ENCODE measurements around the gene FBXO45.
A peak's percentile ranks its signal among the peaks of the same experiment; 100 is the strongest.
"Not testable (repeated sequence)": the region's sequence is repeated elsewhere in the genome, so short reads cannot be mapped to it uniquely, and the experiment has no call there.

FBXO45 gene

DNA sequence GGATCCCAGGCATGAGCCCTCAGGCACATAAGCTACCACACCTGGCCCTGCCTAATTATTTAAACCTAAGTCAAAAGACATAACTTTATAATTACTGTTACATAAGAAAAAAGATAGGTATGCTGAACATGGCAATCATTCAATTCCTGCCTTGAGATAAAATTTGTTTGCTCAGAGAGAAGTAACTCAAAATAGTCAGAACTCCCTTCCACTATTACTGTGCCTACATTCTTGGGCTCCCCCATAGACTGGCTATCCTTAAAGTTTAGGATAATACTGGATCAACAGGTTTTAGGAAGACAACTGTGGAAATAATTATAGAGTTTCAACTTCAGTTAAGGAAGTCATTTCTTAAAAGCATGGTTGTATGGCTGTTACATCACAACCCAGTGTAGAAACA is 10.0 kb upstream of the FBXO45 start:
- no peak for DNase-seq

- no peak for DNase-seq
These were observed 8.6 kb upstream of the FBXO45 start for GRCh38 chr3:196559826-196560225.

GRCh38 chr3:196563721-196564225 is 4.7 kb upstream of the FBXO45 start:
- no peak for DNase-seq

DNA sequence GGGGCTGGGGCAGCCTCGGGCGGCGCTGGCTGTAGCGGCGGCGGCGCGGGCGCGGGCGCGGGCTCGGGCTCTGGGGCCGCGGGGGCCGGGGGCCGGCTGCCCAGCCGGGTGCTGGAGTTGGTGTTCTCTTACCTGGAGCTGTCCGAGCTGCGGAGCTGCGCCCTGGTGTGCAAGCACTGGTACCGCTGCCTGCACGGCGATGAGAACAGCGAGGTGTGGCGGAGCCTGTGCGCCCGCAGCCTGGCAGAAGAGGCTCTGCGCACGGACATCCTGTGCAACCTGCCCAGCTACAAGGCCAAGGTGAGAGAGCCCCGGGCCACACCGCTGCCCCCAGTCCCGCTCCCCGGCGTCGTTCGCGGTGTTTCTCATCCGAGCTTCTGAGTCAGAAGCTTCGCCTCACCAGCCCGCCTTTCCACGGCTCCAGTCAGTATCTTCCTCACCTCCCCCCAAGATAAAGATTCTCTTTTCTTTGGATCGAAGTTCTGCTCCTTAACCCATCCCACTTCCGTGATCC is 600 bp downstream of the FBXO45 start:
- DNase-seq = peak in 1 of 3 experiments; percentile 78

DNA sequence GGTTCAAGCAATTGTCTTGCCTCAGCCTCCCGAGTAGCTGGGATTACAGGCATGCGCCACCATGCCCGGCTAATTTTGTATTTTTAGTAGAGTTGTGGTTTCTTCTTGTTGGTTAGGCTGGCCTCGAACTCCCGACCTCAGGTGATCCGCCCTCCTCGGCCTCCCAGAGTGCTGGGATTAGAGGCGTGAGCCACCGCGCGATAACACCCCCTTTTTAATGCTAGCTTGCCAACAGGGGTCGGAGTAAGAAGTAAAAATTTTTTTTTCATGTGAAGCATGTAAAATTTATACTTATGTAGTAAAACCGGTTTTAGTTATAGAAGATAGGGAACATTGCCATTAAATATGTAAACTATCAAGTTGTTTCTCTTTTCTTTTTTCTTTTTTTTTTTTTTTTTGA is 1.9 kb downstream of the FBXO45 start:
- DNase-seq = not testable (repeated sequence)

DNA sequence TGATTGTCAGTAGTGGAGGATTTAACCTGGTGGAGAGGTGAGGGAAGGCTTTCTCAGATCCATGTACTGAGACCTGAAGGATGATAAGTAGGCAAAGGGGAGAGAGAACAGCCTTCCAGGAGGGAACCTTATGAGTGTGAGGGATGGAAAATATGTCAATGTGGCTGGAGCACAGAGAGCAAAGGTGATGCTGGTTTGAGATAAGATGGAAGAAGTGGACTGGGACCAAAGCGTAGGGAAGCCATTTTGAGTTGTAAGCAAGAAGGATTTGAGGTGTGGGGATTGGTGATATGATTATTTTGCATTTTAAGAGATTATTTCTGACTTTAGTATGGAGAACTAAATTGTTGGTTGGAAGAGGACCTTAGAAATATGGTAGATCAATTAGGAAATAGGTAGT is 3.9 kb downstream of the FBXO45 start:
- DNase-seq = no peak

GRCh38 chr3:196585044-196585757 is 16.7 kb downstream of the FBXO45 start:
- no peak for DNase-seq

DNA sequence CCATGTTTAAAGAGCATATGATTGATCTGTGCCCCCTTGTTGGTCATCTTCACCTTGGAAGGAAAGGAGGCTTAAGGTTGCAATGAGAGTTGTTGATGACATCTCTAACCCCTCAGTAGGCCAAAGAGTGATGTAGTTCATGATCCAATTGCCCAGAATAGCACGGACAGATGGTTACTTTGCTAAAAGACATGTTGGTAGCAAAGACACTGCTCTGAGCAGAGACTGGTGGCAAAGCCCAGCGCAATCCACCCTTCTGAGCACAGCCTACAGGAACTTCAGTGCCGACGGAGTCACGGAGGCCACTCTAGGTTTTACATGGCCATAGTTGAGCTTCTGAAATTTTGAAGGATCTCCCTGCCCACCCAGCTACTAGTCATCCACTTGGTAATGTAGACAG is 21.8 kb downstream of the FBXO45 start:
- no peak for DNase-seq

- DNase-seq = no peak
These were observed 27.9 kb downstream of the FBXO45 start for GRCh38 chr3:196596355-196596754.

- not testable (repeated sequence) for DNase-seq
These were observed 29.7 kb downstream of the FBXO45 start for GRCh38 chr3:196597971-196598733.

- no peak for DNase-seq
These were observed 31.3 kb downstream of the FBXO45 start for GRCh38 chr3:196599734-196600128.

- DNase-seq = no peak
These were observed 31.9 kb downstream of the FBXO45 start for GRCh38 chr3:196600359-196600758.

DNA sequence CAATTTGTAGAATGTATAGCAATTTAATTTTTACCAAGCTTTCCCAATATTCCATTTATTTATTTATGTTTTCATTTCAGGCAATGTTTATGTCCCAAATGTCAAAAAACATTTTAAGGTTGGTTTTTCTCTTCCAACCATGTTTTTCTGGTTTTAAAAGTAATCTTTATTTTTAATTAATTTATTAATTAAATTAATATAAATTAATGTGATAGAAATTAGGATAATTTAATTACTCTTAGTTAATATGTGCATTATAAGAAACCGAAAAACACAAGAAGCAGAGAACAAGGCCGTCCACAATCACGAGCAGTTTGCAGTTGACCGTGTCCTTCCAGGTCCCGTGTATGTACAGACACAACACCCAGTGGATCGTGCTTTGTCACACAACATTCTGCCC is 34.2 kb downstream of the FBXO45 start:
- no peak for DNase-seq

DNA sequence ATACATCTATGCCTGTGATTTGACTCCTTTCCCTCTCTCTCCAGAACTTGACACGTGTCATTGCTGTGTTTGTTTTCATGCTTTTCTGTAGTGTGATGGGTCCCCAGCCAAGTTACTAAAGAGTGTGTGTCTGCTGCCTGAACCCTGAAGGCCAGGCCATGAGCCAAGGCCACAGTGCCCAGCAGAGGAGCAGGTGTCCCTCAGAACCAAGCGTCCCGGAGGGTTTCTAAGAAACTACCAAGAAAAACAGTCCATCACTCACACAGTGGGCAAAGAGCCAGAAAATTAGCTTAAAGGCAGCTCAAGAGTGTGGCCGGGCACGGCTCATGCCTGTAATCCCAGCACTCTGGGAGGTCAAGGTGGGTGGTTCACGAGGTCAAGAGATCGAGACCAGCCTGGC is 35.2 kb downstream of the FBXO45 start:
- DNase-seq = no peak

- DNase-seq = peak in 1 of 3 experiments; percentile 20
These were observed 36.1 kb downstream of the FBXO45 start for GRCh38 chr3:196604548-196604947.

DNA sequence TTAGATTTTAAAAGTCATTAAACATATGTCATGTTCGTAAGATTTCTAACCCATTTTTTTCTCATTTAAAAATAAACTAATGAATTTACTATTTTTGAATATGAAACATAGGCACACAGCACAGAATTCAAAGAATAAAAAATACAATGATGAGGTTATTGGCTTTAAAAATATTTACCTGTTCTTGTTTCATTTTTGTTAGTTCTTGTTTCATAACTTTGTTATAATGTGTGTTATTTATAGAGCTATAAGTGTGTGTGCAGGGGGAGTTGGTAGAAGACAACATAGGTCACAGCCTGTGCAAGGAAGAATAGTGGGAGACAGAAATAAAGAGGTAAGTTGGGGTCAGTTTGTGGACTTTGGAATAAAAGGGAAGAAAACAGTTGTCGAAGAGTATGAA is 40.2 kb downstream of the FBXO45 start:
- no peak for DNase-seq

DNA sequence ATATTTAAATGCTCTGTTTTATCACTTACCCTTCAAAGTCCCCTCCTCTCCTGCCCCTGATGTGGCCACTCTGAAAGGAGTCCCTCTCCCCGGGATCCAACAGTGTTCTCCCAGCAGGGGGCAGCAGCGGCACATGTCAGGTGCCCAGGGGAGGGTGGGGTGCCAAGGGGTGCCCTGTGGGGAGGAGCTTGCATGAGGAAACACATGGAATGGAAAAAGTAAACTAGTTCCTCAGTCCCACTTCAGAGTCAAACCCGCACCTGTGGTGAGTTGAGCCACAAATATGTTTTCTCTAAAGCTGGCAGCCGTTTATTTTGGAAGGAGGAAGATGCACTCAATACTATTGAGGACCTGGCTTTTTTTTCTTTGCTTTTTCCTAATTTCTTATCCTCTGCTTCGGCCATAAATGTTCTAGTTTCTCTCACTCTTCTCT is 40.9 kb downstream of the FBXO45 start:
- DNase-seq = peak; percentile 79 to 93 (median 83)

DNA sequence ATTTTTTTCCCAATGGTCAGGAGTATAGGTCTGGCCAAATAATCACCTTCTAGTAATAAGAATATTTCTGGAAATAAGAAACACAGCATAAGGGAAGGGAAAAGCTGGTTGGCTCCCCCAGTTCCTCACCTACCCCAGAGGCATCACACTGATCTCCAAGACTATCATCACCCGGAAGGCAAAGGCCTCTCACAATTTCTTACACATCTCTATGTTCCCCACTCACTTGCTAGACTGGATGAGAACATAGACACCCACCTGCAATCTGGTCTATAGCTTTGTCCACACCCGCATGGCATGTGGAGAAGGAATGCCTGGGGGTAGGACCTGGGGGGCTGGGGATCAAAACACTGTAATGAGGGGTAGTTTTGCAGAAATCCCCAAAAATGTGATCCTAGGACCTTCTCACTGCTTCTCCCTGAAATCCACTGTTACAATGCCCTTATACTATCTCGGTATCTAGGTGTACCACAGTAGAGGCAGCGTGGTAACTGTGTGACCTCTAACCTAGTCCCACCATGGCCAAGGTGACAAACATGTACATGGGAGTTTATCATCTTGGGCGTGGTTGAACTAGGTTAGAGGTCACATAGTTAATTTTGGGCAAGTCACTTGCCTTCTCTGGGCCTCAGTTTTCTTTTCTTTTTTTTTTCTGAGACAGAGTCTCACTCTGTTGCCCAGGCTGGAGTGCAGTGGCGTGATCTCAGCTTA is 41.5 kb downstream of the FBXO45 start:
- DNase-seq = no peak

- DNase-seq = no peak
These were observed 43.5 kb downstream of the FBXO45 start for GRCh38 chr3:196611761-196612483.

DNA sequence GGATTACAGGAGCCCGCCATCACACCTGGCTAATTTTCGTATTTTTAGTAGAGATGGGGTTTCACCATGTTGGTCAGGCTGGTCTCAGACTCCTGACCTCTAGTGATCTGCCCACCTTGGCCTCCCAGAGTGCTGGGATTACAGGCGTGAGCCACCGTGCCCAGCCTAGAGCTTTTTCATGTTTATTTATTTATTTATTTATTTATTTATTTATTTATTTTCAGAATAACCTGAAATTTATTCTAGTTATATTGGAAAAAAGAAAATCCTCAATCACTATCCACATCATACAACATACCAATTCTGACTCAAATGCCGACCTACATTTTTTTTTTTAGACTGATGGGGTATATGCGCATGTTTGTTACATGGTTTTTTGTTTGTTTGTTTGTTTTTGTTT is 46.8 kb downstream of the FBXO45 start:
- not testable (repeated sequence) for DNase-seq

DNA sequence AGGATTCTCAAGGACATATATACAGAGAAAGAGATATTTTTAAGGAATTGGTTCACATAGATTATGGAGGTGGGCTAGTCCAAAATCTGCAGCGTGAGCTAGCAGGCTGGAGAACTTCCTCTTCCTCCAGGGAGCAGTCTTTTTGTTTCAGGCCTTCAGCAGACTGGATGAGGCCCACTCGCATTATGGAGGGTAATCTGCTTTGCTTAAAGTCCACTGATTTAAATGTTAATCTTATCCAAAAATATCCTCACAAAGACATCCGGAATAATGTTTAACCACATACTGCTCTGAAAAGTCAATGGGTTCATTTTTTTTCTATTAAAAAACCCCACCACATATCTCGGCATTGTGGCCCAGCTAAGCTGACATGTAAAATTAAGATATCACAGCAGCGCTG is 48.8 kb downstream of the FBXO45 start:
- DNase-seq = no peak

- DNase-seq = peak; percentile 49 to 82 (median 52)
These were observed 50.8 kb downstream of the FBXO45 start for GRCh38 chr3:196619223-196619622.

- not testable (repeated sequence) for DNase-seq
These were observed 51.2 kb downstream of the FBXO45 start for GRCh38 chr3:196619627-196620026.
